Natural killer cell treated with Interleukin-12 subunit alpha and Interleukin-12 subunit beta and Interleukin-15 and Interleukin-18, amount 100 ng/mL, for 72 hours (primary cell): ENCODE measurements around the gene COQ4. TPM values are rescaled to one million over a fixed set of nuclear protein-coding genes. Genes with fewer than 3 reads are reported as not detected.

Experiments used
- total RNA-seq, 2 donors: library from RNA; stranded (reverse); gene quantifications; one replicate each; pipeline ENCODE4 v1.2.3, GENCODE V29; 2022

Gene COQ4
- total RNA-seq, 2 donors from 2014 or later, result 39.6 to 65.7 TPM

Other genes starting within 250 kb of the COQ4 start
- gene PTGES2, start 195.1 kb upstream of the COQ4 start, total RNA-seq, result 100 to 1,000 TPM in 1 of 2 donors, 10 to 100 TPM in 1; 56.8 to 110 TPM
- not detected for gene LCN2, start 173.4 kb upstream of the COQ4 start, total RNA-seq
- gene BBLN, start 162.6 kb upstream of the COQ4 start, total RNA-seq, result 10 to 100 TPM; 58.1 to 60.4 TPM
- 100 to 1,000 TPM; 114 to 135 TPM for gene CIZ1, start 131.3 kb upstream of the COQ4 start, total RNA-seq
- 1 to 10 TPM in 1 of 2 donors, under 1 TPM in 1; 0.52 to 1.1 TPM for gene DNM1, start 119.5 kb upstream of the COQ4 start, total RNA-seq
- 10 to 100 TPM; 66.8 to 68.9 TPM for gene GOLGA2, start 46.8 kb upstream of the COQ4 start, total RNA-seq
- gene SWI5, start 46.6 kb upstream of the COQ4 start, total RNA-seq, result 10 to 100 TPM in 1 of 2 donors, 1 to 10 TPM in 1; 7.5 to 20.4 TPM
- 10 to 100 TPM; 28.4 to 38.0 TPM for gene TRUB2, start 392 bp upstream of the COQ4 start, total RNA-seq
- 10 to 100 TPM; 23.5 to 32.3 TPM for gene SLC27A4, start 17.7 kb downstream of the COQ4 start, total RNA-seq
- 10 to 100 TPM; 83.6 to 89.4 TPM for gene URM1, start 48.5 kb downstream of the COQ4 start, total RNA-seq
- 1 to 10 TPM; 7.4 TPM for gene CERCAM, start 98.0 kb downstream of the COQ4 start, total RNA-seq
- gene ODF2, start 133.2 kb downstream of the COQ4 start, total RNA-seq, result 10 to 100 TPM; 55.4 to 95.2 TPM
- gene GLE1, start 181.9 kb downstream of the COQ4 start, total RNA-seq, result 10 to 100 TPM; 40.6 to 41.9 TPM
- gene SPTAN1, start 229.7 kb downstream of the COQ4 start, total RNA-seq, result 100 to 1,000 TPM; 243 to 260 TPM